Stimulated activated CD8-positive, alpha-beta memory T cell treated with anti-CD3 and anti-CD28 coated beads, Interleukin-4, amount 100 ng/mL, for 48 hours (primary cell): ENCODE data around the gene FAM25A.

ENCODE experiments used
- DNase-seq: peaks from one replicate; pipeline ENCODE4 v3.0.0-alpha.2; 2020

Gene FAM25A

GRCh38 chr10:87066865-87067264, 46.8 kb downstream of the FAM25A start:
- DNase-seq = no peak

GRCh38 chr10:87068281-87068680, 48.2 kb downstream of the FAM25A start:
- DNase-seq = no peak

GRCh38 chr10:87072449-87072848, 52.4 kb downstream of the FAM25A start:
- DNase-seq = no peak
